Measurements from ENCODE around the gene CNTNAP5.

Gene CNTNAP5

GRCh38 chr2:124039762-124040291 lies 14.7 kb downstream of the CNTNAP5 start:
- Mint-ChIP-seq H3K4me3 (no peak overlapping the region), H3K4me1 (ENCODE audit: low read depth) (no peaks in the 10 kb centered on the region), H3K27me3 (no peaks in the 10 kb centered on the region), H3K27ac (no peak overlapping the region), H3K9me3 (no peaks in the 10 kb centered on the region), H3K36me3 (ENCODE audit: low read depth) (no peaks in the 10 kb centered on the region)
- DNase-seq = no peak

DNA sequence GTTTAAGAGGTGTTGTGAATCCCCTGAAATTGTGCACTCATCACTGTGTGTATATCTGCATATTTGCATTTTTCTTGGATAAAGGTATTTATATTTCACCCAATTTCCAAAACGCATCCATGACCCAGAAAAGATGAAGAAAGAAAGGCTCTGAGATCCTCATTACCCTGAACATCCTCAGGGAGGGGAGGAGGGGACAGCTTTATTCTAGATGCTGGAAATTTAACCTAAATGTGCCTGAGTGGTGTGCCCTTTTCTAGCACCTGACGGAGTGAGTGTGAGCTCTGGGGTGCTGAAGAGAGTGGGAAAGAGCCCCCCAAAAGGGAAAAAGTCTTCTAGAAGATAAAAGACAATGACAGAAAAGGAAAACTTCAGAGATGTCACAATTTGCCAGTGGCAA lies 20.8 kb downstream of the CNTNAP5 start:
- no peaks in the 10 kb centered on the region for H3K9me3 Mint-ChIP-seq
- no peak for DNase-seq
- H3K27me3 Mint-ChIP-seq = no peaks in the 10 kb centered on the region
- no peak overlapping the region for H3K4me3 Mint-ChIP-seq
- no peak overlapping the region for H3K27ac Mint-ChIP-seq
- H3K36me3 Mint-ChIP-seq (ENCODE audit: low read depth) = no peaks in the 10 kb centered on the region
- no peaks in the 10 kb centered on the region for H3K4me1 Mint-ChIP-seq (ENCODE audit: low read depth)

DNA sequence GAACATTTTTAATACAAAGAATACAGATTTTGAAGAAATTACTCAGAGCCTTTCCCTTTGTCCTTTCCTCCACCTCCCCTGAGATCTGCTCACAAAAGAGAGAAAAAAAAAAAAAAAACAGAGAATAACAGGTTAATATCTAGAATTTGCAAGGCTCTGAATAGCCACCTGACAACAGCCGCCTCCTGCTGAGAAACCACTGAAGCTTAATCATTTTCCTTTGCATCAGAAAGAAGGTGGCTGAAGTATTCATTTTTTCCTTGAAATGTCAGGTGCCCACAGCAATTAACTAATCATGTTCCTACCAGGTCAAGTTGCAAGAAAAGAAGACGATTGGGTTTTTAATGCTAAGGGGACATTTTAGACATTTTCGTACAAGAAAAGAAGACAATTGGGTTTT lies 21.2 kb downstream of the CNTNAP5 start:
- DNase-seq = no peak
- no peaks in the 10 kb centered on the region for H3K27me3 Mint-ChIP-seq
- H3K9me3 Mint-ChIP-seq = no peaks in the 10 kb centered on the region
- H3K4me3 Mint-ChIP-seq = no peak overlapping the region
- H3K4me1 Mint-ChIP-seq (ENCODE audit: low read depth) = no peaks in the 10 kb centered on the region
- no peak overlapping the region for H3K27ac Mint-ChIP-seq
- H3K36me3 Mint-ChIP-seq (ENCODE audit: low read depth) = no peaks in the 10 kb centered on the region

DNA sequence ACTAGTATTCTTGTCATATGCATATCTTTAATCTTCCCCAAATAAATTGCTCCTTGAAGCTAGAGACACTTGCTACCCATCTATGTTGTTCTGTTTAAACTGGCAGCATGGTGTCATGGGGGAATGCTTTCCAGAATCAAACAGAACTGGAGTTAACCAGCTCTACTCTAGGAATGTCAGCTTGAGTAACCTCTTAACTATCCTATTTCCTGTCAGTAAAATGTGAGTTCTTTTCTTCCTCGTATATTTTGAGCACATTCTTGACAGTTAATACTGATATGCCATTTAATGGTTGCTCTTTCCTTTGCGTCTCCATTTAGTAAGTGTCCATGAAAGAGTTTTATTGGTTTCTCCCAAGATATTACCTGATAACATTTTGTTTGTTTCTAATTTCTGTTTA lies 23.0 kb downstream of the CNTNAP5 start:
- H3K9me3 Mint-ChIP-seq = no peaks in the 10 kb centered on the region
- H3K36me3 Mint-ChIP-seq (ENCODE audit: low read depth) = no peaks in the 10 kb centered on the region
- no peak overlapping the region for H3K27ac Mint-ChIP-seq
- no peaks in the 10 kb centered on the region for H3K27me3 Mint-ChIP-seq
- no peak for DNase-seq
- H3K4me3 Mint-ChIP-seq = no peak overlapping the region
- H3K4me1 Mint-ChIP-seq (ENCODE audit: low read depth) = no peaks in the 10 kb centered on the region

DNA sequence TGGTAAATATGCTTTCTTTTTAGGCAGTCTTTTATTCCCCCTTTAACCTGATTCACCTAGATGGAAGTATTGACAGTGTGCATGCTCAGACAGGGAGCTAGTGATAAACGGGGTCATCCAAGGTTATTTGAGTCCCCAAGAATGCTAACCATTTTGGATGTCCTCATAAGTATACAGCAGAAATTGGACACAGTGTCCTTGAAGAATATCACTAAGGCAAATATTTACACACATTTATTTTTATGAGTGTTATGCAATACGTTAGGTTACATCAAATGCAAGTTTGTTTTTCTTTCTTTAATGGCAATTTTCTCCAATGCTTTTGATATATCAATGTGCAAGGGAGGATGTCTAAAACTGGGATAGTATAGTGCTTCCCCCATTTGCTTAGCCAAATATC lies 23.6 kb downstream of the CNTNAP5 start:
- no peak overlapping the region for H3K27ac Mint-ChIP-seq
- no peak for DNase-seq
- H3K4me3 Mint-ChIP-seq = no peak overlapping the region
- no peaks in the 10 kb centered on the region for H3K27me3 Mint-ChIP-seq
- no peaks in the 10 kb centered on the region for H3K9me3 Mint-ChIP-seq
- H3K36me3 Mint-ChIP-seq (ENCODE audit: low read depth) = no peaks in the 10 kb centered on the region
- no peaks in the 10 kb centered on the region for H3K4me1 Mint-ChIP-seq (ENCODE audit: low read depth)

DNA sequence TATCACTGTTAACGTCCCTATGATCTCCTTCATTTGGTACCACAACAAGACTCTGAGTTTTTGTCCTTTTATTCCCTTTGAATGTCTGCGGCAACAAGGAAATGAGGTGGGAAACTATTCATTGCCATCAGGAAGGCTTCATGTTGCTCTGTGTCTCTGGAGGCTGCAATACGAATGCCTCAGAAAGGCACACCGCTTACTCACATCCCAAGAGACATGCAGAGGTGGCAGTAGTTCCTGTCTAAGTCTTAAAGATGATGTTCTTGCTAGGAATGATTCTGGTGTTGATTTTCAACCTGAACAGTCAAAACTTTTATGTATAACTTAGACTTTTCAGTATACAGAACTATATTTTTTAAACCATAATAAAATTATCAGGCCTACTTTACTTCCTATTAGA lies 24.0 kb downstream of the CNTNAP5 start:
- no peaks in the 10 kb centered on the region for H3K4me1 Mint-ChIP-seq (ENCODE audit: low read depth)
- no peaks in the 10 kb centered on the region for H3K36me3 Mint-ChIP-seq (ENCODE audit: low read depth)
- no peaks in the 10 kb centered on the region for H3K27me3 Mint-ChIP-seq
- no peak for DNase-seq
- no peak overlapping the region for H3K27ac Mint-ChIP-seq
- no peak overlapping the region for H3K4me3 Mint-ChIP-seq
- no peaks in the 10 kb centered on the region for H3K9me3 Mint-ChIP-seq

- H3K9me3 Mint-ChIP-seq = peaks cover 7% of the 10 kb centered on the region
- no peaks in the 10 kb centered on the region for H3K4me1 Mint-ChIP-seq (ENCODE audit: low read depth)
- DNase-seq = no peak
- H3K27me3 Mint-ChIP-seq = no peaks in the 10 kb centered on the region
- H3K4me3 Mint-ChIP-seq = no peak overlapping the region
- no peaks in the 10 kb centered on the region for H3K36me3 Mint-ChIP-seq (ENCODE audit: low read depth)
- H3K27ac Mint-ChIP-seq = no peak overlapping the region
Observed at GRCh38 chr2:124050833-124051497, 25.9 kb downstream of the CNTNAP5 start.

GRCh38 chr2:124053796-124054195 lies 28.7 kb downstream of the CNTNAP5 start:
- no peak for DNase-seq
- Mint-ChIP-seq H3K4me1 (ENCODE audit: low read depth) (no peaks in the 10 kb centered on the region), H3K27ac (no peak overlapping the region), H3K9me3 (peaks cover 8% of the 10 kb centered on the region), H3K36me3 (ENCODE audit: low read depth) (no peaks in the 10 kb centered on the region), H3K27me3 (no peaks in the 10 kb centered on the region), H3K4me3 (no peak overlapping the region)

GRCh38 chr2:124063596-124063995 lies 38.5 kb downstream of the CNTNAP5 start:
- no peaks in the 10 kb centered on the region for H3K27me3 Mint-ChIP-seq
- H3K9me3 Mint-ChIP-seq = peaks cover 6% of the 10 kb centered on the region
- no peak for DNase-seq
- no peaks in the 10 kb centered on the region for H3K4me1 Mint-ChIP-seq (ENCODE audit: low read depth)
- H3K27ac Mint-ChIP-seq = no peak overlapping the region
- H3K36me3 Mint-ChIP-seq (ENCODE audit: low read depth) = no peaks in the 10 kb centered on the region
- no peak overlapping the region for H3K4me3 Mint-ChIP-seq

- Mint-ChIP-seq H3K9me3 (peaks cover 9% of the 10 kb centered on the region), H3K27me3 (no peaks in the 10 kb centered on the region), H3K36me3 (ENCODE audit: low read depth) (no peaks in the 10 kb centered on the region), H3K4me1 (ENCODE audit: low read depth) (no peaks in the 10 kb centered on the region), H3K27ac (no peak overlapping the region), H3K4me3 (no peak overlapping the region)
- DNase-seq = no peak
Observed at GRCh38 chr2:124065636-124066035, 40.5 kb downstream of the CNTNAP5 start.

- DNase-seq = no peak
- Mint-ChIP-seq H3K4me3 (no peak overlapping the region), H3K9me3 (peaks cover 7% of the 10 kb centered on the region), H3K36me3 (ENCODE audit: low read depth) (no peaks in the 10 kb centered on the region), H3K27me3 (no peaks in the 10 kb centered on the region), H3K27ac (no peak overlapping the region), H3K4me1 (ENCODE audit: low read depth) (no peaks in the 10 kb centered on the region)
Observed at GRCh38 chr2:124066776-124067175, 41.7 kb downstream of the CNTNAP5 start.

GRCh38 chr2:124079045-124079444 lies 54.0 kb downstream of the CNTNAP5 start:
- Mint-ChIP-seq H3K27me3 (no peaks in the 10 kb centered on the region), H3K27ac (no peak overlapping the region), H3K9me3 (peaks cover 11% of the 10 kb centered on the region), H3K36me3 (ENCODE audit: low read depth) (no peaks in the 10 kb centered on the region), H3K4me3 (no peak overlapping the region), H3K4me1 (ENCODE audit: low read depth) (no peaks in the 10 kb centered on the region)
- no peak for DNase-seq

- Mint-ChIP-seq H3K9me3 (peaks cover 12% of the 10 kb centered on the region), H3K27ac (no peak overlapping the region), H3K36me3 (ENCODE audit: low read depth) (no peaks in the 10 kb centered on the region), H3K4me3 (no peak overlapping the region), H3K27me3 (no peaks in the 10 kb centered on the region), H3K4me1 (ENCODE audit: low read depth) (no peaks in the 10 kb centered on the region)
- no peak for DNase-seq
Observed at GRCh38 chr2:124080281-124081153, 55.4 kb downstream of the CNTNAP5 start.

GRCh38 chr2:124081154-124081716 lies 56.1 kb downstream of the CNTNAP5 start:
- H3K4me3 Mint-ChIP-seq = no peak overlapping the region
- no peaks in the 10 kb centered on the region for H3K36me3 Mint-ChIP-seq (ENCODE audit: low read depth)
- no peaks in the 10 kb centered on the region for H3K27me3 Mint-ChIP-seq

DNA sequence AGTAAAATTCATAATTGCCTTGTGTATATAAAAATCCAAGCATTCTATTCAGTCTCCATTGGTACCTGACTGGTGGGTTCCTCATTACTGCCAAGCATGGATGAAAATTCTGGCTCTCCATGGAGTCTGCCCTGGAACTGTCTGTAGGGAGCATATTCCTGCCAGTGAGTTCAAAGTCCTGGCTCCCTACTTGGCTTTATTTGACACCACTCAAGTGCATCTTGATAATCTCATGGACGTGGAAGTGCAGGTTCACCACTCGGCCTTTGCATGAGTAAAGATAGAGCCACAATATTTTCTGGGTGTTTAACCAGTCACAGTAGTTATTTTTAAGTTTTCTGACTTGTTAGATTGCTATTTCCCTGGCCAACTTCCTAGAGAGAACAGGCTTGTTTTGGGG lies 63.5 kb downstream of the CNTNAP5 start:
- Mint-ChIP-seq H3K4me3 (no peak overlapping the region), H3K4me1 (ENCODE audit: low read depth) (no peaks in the 10 kb centered on the region), H3K27ac (no peak overlapping the region), H3K27me3 (no peaks in the 10 kb centered on the region), H3K36me3 (ENCODE audit: low read depth) (no peaks in the 10 kb centered on the region), H3K9me3 (peaks cover 14% of the 10 kb centered on the region)
- DNase-seq = no peak

More at GRCh38 chr2:124081154-124081716, 56.1 kb downstream of the CNTNAP5 start:
- Mint-ChIP-seq H3K9me3 (peaks cover 15% of the 10 kb centered on the region), H3K4me1 (ENCODE audit: low read depth) (no peaks in the 10 kb centered on the region), H3K27ac (no peak overlapping the region)
- no peak for DNase-seq
